ENCODE results near the gene TSC22D2.

TSC22D2 gene

GRCh38 chr3:150412561-150413231 lies 4.6 kb downstream of the TSC22D2 start:
- DNase-seq = peak; percentile 27

GRCh38 chr3:150414258-150414657 lies 6.2 kb downstream of the TSC22D2 start:
- no peak for DNase-seq

- no peak for DNase-seq
Measured at GRCh38 chr3:150414959-150415358, 6.9 kb downstream of the TSC22D2 start.

- no peak for DNase-seq
Measured at GRCh38 chr3:150419076-150419868, 11.2 kb downstream of the TSC22D2 start.

- DNase-seq = no peak
Measured at GRCh38 chr3:150419959-150420358, 11.9 kb downstream of the TSC22D2 start.

- DNase-seq = no peak
Measured at GRCh38 chr3:150421256-150421655, 13.2 kb downstream of the TSC22D2 start.

- DNase-seq = no peak
Measured at GRCh38 chr3:150421799-150422548, 13.9 kb downstream of the TSC22D2 start.

- DNase-seq = no peak
Measured at GRCh38 chr3:150422907-150423306, 14.8 kb downstream of the TSC22D2 start.

GRCh38 chr3:150423761-150424160 lies 15.7 kb downstream of the TSC22D2 start:
- DNase-seq = no peak

GRCh38 chr3:150426292-150426691 lies 18.2 kb downstream of the TSC22D2 start:
- DNase-seq = no peak

GRCh38 chr3:150428562-150428961 lies 20.5 kb downstream of the TSC22D2 start:
- DNase-seq = no peak

GRCh38 chr3:150429767-150430671 lies 21.9 kb downstream of the TSC22D2 start:
- no peak for DNase-seq

GRCh38 chr3:150433347-150433746 lies 25.2 kb downstream of the TSC22D2 start:
- DNase-seq = no peak

- no peak for DNase-seq
Measured at GRCh38 chr3:150434234-150434633, 26.1 kb downstream of the TSC22D2 start.

- no peak for DNase-seq
Measured at GRCh38 chr3:150436161-150436560, 28.1 kb downstream of the TSC22D2 start.

GRCh38 chr3:150439657-150440056 lies 31.6 kb downstream of the TSC22D2 start:
- DNase-seq = no peak

GRCh38 chr3:150443331-150443741 lies 35.2 kb downstream of the TSC22D2 start:
- no peak for DNase-seq

GRCh38 chr3:150444371-150444770 lies 36.3 kb downstream of the TSC22D2 start:
- no peak for DNase-seq

GRCh38 chr3:150446470-150446977 lies 38.4 kb downstream of the TSC22D2 start:
- DNase-seq = no peak

- DNase-seq = no peak
Measured at GRCh38 chr3:150447084-150447483, 39.0 kb downstream of the TSC22D2 start.

GRCh38 chr3:150447631-150448465 lies 39.8 kb downstream of the TSC22D2 start:
- DNase-seq = no peak

All from CD4-positive, alpha-beta T cell treated with Interleukin-4 for 4 hours (primary cell).